DMS53 treated with DMSO at 0.1 percent for 48 hours (cell line): ENCODE results near the gene CLTRN.

Experiments
- DNase-seq: peaks from one replicate; lab custom pipeline; 2025; ENCODE audit not compliant: unreplicated experiment; lab: John Stamatoyannopoulos, UW

The CLTRN gene

DNA sequence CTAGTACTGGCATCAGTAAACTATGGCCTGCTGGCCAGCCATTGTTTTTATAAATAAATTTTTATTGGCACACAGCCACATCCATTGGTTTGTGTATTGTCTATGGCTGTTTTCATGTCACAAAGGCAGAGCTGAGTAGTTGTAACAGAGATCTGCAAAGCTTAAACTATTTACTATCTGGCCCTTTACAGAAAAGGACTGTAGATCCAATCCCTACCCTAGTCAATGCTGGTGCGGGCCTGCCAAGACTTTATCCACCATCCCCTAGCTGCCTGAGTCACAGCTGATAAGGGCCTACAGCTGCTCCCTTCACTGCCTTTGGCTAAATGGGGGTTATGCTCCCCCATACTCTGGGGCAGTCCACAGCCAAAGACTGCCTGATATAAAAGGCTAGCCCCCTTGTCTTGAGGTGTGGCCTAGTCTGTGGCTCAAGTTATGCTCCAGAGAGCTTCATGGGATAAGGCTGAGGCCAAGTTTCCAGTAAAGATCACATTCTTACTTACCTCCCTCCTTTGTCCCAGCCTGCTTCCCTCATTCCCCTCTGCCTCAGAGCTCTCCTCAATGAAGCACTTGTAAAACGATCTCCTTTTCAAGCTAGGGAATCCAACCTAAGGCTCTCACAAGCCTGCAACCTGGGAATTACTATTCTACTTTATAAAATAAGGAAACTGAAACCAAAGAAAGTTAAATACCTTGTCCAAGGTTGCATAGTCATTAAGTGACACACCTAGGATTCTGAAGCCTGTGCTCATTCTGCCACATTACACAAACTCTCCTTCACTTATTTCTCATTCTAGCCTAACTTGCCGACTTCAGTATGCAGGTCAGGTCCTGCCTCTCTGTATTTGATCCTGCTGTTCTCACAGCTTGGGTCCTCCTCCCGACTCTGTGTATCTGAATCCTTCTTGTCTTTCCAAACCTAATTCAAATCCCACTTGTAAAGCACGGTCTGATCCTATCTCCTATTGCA lies 84.5 kb downstream of the CLTRN start:
- DNase-seq = no peak
